HG02571 (cell line): ENCODE results near the gene RAPGEF3.

Experiments used
- ATAC-seq: cut with Tn5 transposase; IDR thresholded peaks from one replicate; pipeline ENCODE4 v1.9.1; 2021; ENCODE audit warnings: mild to moderate bottlenecking, moderate library complexity; ENCODE audit not compliant: unreplicated experiment

Gene RAPGEF3

DNA sequence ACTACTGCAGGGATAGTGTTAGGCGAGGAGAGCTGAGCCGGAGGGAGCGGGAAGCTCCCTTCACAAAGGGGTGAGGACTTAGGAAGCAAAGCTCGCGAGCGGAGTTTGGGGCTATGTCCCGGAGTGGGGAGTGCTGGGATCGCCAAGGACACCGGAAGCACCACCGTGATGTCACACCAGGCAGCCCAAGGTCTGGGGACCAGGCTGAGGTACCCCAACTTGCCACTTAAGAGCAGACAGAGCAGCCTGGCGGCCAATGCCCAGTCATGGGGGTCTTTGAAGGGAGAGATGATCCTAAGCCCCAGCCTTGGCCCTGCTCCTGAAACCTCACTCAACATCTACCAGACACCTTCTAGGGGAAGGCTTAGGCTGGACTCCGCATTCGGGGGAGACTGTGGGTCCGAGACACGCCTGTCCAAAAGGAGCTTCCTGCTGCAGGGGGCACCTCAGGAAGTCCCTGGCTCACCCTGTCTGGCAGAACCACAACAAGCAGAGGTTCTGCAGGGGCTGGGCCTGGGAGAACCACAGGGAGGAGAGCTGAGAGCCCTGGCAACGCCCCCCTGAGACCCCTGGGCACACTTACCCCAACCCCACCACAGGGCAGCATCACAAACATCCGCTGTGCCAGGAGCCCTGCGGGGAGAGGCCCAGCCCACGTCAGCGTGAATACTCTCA, 32.1 kb upstream of the RAPGEF3 start:
- ATAC-seq = no peak

DNA sequence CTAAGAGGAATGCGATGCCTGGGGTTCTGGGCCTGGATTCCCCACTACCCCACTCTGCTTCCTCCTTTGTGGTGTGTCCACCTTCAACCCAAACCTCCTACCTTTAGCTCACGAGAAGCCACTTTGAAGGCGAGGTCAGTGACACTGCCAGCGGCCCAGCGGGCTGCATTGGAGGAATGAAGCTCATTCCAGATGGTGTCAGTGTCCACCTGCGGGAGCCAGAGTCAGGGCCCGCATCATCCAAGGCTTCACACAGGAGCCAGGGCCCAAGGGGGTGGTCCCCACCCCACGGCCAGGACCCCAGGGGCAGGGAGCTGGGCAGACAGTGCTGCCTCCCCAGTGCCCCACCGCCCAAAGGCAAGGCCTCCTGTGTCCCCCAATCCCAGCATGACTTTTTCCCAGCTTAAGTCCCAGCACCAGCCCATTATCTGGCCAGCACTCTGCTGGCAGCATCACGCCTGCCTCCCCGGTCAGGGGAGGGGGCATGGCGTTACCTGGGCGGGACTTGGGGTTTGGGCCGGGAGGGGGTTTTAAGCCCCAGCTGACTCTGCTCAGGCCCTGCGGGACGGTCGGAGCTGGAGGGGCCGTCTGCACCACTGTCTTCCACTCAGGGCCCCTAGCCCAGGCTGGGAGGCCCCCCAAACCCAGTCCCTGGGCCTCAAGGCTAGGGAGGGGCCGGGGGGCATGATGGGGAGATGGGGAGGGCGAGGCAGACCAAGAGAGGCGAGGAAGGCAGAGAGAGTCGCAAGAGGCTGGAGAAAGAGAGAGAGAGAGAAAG, 31.2 kb upstream of the RAPGEF3 start:
- no peak for ATAC-seq

DNA sequence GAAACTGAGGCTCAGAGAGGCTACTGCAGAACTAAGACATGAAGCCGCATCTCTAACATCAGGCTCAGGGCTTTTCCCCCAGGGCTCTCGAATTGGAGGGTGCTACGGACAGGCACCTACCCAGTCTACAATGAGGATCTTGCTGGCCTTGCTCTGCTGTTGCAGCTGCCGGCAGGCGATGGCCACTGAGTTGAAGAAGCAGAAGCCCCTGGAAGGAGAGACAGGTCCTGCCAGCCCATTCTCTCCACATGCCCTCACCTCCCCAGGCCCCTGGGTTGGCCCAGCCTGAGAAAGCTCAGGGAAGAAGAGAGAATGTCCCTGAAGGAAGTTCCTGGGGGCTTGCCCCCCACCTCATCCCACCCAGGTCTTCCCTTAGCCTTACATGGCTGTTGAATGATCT, 30.5 kb upstream of the RAPGEF3 start:
- no peak for ATAC-seq

DNA sequence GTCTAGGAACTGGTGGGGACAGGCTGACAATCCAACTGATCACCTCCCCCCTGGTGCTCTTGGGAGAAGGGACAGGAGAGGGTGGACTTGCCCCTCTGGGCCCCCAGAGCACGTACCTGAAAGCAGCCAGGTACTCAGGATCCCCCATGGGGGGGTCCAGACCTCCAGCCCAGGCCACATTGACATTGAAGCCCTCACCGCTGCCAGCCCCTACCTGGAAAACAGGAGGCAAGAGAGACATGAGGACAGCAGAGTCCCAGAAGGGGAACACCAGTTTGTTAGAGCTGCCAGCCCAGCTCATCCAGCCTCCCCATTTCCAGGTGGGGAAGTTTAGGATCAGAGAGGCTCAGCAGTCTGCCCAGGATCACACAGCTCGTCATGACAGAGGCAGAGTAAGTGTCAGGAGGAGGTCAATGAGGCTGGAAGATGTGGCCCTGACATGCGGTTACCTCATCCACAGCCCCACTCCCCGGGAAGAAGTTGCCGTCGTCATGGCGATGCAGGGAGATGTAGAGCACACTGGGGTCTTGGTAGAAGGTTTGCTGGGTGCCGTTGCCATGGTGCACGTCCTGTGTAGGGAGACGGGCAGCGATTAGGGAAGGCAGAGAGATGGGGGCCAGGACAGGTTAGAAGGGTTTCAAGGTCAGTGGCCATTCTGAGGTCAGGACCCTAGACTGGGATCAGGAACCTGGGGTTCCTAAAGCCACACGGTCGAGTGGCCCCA, 29.1 kb upstream of the RAPGEF3 start:
- ATAC-seq = no peak

DNA sequence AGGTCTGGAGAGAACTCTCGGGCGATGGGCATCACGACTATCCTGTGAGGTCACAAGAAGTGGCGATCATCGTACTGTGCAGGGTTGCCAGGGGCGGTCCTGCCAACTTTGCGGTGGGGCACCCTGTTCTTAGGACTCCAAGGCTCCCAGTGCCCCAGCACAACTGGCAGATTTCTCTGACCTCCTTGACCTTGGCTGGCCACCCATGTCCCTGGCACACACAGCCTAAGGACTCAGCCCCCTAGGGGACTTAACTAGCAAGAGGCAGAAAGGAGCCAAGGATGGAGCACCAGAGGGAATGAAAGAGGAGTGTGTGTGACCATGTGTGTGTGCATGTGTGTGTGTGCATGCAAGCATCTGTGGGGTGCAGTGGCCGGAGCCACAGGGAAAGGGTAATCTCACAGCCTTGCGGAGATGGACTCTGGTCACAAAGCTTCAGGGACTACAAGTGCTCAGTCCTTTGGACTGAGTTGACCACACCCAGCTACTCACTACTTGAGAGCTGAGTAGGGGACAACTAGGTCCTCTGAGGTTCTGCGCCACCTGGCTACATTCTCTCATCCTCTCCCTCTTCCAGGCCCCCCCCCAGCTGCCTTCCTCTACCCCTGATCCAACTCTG, 28.1 kb upstream of the RAPGEF3 start:
- ATAC-seq = no peak

DNA sequence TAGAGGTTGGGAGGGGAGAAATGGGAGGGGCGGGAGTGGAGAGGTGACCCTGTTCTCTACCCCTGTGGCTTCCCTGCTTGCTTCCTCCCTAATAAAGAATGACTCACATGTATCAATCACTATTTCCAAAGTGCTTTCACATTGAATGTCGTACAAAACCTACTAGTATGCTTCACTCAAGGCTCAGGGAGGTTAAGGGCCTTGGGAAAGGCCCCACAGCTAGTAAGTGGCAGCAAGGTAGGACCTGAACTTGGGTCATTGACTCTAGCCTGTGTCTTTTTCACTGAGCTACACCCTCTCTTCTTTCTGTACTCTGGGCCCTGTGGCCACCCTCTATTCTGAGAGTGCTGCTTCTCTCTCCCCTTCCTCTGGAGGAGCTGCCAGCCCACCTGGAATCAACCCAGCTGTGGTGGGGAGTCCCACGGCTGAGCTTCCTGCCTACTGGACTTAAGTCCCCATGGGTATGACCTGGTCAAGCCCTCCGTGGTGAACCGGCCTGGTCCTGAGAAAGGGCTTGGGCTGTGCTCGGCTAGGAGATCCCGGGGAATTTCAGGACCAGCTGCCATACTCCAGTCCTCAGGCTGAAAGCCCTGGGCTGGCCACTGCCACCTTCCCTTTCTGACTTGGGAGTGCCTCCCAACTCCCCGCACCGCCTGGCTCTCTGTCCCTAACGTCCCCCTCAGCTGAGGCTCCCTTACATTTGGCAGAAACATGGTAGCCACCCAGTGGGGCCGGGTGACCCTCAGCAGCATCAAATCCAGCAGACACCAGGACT, 27.4 kb upstream of the RAPGEF3 start:
- ATAC-seq = no peak

DNA sequence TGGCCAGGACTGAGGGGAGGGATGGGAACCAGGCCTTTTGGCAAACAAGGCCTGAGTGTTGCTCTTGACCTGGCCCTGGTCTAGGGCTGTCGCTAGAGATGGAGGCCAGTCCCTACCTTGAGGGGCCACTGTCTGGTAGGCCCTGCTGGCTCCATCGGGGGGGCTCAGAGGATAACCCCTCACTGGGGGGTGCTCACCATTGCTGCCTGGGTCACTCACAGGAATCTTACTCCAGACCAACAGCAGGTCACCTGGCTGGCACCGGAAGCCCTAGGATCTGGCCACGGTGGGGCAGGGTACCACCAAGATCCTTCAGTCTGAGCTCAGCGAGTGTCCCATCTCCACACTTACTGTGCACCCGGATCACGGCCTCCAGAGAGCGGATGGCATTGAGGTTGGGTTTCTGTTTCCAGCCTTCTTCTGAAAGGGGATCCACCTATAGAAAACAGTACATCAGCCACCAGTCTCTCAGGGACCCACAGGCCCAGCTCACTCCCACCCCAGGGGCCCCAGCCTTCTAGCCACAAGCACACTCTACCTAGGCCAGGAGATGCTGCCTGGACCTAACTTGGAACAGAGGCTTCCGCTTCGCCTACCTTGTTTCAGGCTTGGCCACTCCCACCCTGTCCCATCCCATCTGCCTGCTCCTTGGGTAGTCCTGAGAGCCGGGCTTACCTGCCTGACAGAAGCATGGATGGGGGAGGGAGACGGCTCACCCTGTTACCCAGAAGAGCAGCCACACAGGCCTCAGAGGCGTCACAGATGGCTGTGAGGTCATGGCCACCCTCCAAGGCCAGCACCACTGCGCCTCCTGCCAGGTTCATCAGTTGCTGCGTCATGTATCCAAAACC, 26.6 kb upstream of the RAPGEF3 start:
- ATAC-seq = no peak

DNA sequence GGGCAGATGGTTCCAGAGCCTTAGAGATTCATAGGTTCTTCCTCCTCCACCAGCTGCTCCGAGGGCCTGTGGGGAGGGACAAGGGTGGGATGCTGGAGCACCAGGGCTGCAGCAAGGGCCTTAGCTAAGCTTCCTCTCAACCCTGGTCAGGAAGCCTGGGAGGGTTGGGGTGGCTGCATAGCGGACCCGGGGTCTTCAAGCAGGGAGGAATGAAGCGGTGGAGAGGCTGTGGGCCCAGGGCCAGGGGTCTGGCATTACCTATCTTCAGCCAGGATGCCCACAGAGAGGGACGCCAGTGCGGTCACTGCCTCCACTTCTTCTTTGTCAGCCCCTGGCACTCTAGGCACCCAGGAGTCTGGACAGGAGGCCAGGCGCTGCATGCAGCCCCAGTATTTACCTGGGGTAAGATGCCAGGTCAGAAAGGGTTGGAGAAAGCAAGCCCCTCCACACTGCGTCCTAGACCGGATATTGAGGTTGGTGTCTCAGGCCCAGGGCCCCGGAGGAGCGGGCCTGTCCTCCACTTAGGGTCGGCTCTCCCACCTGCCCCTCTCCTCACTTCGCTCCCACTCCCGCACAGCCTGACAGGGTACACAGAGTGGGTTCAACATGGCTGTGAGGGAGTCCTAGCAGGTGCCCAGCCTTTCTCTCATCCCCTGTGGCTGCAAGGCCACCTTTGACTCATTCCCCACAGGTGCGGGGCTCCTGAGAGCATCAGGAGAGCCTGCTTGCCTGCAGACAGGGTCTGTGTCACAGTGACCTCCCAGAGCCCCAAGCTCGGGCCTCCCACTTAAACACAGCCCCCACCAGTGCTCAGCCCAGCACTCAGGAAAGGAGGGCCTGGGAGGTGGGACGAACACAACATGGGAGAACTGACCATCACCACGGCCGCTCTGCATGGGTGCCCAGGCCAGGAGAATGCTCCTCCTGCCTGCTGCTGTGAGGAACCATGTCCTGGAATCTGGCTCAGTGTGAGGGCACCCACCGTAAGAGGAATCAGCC, 25.4 kb upstream of the RAPGEF3 start:
- no peak for ATAC-seq

DNA sequence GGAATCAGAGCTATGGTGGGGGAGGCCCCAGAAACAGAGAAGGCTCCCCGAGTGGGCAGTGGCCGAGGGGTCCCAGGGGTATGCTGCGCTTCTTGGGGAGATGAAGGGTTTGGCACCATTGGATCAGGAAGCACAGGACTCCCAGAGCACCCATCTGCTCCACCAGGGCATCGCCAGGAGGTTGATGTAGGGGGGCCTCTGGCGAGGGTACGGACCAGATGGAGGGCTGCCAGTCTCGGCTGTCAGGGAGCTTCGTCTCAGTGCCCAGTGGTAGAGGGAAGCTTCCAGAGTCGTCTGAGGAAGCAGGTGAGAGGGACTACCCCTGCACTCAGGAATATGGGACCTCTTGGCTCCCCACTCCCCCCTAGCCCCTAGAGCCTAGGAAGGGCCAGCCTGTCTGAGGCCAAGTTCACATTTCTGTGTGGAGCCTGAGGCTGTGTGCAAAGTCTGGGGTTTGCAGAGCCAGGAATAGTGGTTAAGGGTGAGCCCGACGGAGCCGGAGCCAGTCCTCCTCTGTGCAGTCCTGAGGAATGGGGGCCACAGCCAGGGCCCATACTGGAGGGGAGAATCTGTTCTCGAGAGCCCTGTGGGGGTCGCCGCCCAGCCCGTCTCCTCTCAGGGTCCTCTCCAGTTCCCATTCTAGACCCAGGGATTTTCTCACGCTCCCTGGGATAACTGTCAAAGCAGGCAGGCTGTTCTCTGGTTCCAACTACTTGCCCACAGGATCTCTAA, 24.5 kb upstream of the RAPGEF3 start:
- no peak for ATAC-seq

DNA sequence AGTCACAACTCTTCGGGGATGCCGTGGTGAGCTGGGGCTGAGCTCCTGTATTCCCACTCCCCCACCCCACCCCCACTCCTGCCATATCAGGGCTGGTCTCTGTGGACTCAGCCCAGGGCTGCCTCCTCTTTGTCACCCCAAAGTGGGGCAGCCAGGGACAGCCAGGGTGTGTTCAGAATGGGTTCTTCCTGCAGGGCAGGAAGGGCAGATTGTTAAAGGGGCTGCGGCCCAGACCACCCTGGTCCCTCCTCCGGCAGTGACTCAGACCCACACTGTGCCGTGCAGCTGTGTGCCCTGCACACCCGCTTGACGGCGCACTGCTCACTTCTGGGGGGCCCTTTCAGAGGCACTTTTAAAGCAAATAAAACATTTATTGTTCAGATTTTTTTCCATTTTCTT, 23.7 kb upstream of the RAPGEF3 start:
- no peak for ATAC-seq

DNA sequence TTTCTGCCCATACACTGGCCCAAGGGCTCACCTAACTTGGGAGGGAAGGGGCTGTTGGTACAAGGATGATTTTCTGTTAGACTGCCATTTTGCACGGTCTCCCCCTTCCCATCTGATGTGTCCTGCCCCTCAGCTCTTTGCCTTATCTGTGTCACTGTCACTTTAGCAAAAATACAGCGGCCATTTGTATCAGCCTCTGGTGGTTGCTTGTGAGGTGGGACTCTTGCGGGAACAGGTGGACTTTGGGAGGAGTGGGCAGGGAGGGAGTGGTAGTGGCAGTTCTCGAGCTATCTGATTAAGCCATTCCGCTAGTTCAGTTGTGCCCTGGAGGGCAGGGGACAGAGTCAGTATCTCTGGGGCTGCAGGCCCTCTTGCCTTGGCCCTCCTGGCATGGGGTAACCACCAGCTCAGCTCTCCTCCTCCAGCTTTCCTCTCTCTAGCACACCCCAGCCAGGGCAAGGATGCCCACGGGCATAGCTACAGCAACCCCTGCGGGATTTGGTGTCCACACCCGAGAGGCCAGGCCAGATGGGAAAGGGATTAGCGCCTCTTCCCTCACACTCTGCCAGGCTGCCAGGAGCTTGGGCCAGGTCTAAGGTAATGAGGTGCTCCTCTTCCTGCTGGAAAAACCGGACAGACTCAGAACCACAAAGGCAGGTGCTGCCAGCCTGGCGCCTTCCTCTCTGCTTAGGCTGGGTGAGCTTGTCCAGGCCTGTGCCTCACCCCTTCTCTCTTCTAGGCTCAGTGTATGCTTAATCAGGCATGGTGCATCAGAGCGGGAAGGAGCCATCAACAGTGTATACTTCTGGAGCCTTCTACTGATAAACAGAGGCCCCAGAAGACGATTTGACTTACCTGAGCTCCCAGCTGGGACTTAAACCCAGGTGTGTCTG, 23.0 kb upstream of the RAPGEF3 start:
- no peak for ATAC-seq

DNA sequence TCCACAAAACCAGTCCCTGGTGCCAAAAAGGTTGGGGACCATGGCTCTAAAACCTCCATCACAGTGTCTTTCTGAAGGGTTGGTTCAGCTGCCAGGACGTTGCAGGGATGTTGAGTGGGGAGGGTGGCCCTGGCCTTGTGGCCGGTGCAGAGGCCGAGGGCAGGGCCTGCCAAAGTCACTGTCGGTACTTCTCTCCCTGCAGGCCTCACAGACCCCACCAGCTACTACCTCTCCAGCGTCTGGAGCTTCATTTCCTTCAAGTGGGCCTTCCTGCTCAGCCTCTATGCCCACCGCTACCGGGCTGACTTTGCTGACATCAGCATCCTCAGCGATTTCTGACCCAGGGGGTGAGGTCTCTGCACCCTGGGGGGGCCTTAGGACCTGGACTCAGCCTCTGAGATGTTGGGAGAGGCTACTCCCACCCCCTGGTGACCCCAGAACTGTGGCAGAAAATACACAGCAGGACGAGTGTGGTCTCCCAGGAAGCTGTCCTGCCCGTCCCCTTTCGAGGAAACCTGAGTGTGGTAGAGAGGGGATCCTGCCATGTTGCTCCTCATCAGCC, 21.3 kb upstream of the RAPGEF3 start:
- ATAC-seq = no peak

DNA sequence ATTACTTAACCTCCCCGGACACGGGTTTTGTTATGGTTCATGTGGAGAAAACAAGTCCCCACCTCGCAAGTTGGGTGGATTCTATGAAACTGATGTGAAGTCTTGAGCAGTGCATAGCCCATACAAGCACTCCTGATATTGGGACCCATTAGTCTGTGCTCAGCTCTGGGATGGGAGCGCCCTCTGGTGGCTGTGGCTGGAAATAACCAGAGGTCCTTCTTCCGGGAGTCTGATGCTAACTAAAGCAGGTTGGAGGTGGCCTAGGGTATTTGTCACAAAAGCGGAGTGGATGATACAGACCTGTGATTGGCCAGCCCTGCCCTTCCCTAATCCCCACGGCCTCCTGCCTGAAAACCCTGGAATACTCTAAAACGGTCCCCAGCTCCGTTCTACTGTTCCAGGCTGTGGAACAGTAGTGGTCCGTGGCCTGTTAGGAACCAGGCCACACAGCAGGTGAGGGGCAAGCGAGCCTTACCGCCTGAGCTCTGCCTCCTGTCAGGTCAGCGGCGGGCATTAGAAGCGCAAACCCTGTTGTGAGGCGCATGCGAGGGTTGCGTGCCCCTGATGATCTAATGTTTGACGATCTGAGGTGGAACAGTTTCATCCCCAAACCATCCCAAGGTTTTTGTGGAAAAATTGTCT, 20.7 kb upstream of the RAPGEF3 start:
- ATAC-seq = peak; percentile 69

DNA sequence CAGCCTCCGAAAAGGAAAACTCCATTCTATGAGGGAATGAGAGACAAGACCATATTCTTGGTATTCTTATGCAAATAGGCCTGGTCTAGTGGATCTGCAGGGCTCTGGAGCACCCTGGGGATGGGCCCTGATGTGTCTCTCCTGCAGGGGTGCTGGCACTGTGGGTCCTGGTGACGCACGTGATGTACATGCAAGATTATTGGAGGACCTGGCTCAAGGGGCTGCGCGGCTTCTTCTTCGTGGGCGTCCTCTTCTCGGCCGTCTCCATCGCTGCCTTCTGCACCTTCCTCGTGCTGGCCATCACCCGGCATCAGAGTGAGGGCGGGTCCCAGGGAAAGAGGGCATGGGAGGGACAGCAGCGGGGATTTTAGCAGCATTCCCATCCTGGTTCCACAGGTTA, 20.2 kb upstream of the RAPGEF3 start:
- no peak for ATAC-seq

DNA sequence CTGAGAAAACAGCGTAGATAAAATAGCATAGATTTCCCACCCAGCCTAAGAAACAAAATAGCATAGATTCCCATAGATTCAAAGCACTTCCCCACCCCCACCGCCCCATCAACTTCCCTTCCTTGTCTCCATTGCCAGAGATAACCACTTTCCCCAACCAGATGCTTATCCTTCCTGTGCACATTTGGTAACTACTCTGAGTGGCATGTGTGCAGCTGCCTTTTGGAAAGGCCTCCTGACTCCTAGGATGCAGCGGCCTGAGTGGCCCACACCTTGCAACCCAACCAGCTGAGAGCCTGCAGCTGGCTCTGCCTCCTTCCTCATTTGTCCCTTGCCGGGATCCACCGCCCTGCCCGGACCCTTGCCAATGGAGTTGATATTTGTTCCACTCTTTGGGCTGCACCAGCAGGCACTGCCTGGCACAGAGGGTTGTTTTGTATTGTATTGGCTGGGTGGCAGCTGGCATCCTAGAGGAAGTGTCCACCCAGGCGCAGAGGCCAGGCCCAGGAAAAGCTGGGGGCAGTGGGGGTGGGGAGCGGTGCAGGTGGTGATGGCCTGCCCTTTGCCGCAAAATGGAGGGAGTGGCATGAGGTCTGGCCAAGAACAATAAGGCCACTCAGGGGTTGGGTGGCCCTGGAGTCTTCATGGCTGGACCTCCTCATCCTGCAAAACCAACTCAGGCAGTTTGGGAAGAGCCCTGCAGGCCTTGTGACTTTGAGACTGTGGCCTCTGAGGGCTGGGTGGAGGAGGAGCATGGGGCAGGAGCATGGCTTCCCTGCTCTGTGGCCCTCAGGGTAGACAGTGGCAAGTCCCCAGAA, 19.3 kb upstream of the RAPGEF3 start:
- no peak for ATAC-seq
